Lung (tissue), 12 donors: ENCODE measurements around the gene FRK. TPM values are rescaled to one million over a fixed set of nuclear protein-coding genes. Genes with fewer than 3 reads are reported as not detected.
"Not testable (repeated sequence)": the region's sequence is repeated elsewhere in the genome, so short reads cannot be mapped to it uniquely, and the experiment has no call there.

Source experiments
- ATAC-seq: fragments of 200-7000 bp; cut with Tn5 transposase; one replicate; pipeline ENCODE4 v1.9.1; 2020; ENCODE audit warnings: moderate number of reproducible peaks; ENCODE audit not compliant: insufficient read depth, low FRiP score
- DNase-seq, 3 donors: peaks; one replicate each; pipeline ENCODE4 v3.0.0-alpha.2; 2013 to 2017
- H3K27ac ChIP-seq, 2 donors: one replicate each; pipeline ENCODE4 v1.5.1; 2013; ENCODE audit warnings: mild to moderate bottlenecking in 2 of 2, moderate library complexity in 2 of 2, control low read depth in 1 of 2, inconsistent platforms in 1 of 2, low read depth in 1 of 2, low read length in 1 of 2
- H3K27me3 ChIP-seq, 3 donors: one replicate each; pipeline ENCODE4 v1.5.1; 2013; ENCODE audit warnings: low read length in 2 of 3; ENCODE audit not compliant: control insufficient read depth in 3 of 3, insufficient read depth in 3 of 3
- H3K36me3 ChIP-seq, 4 donors: one replicate each; pipeline ENCODE4 v1.5.1; 2013; ENCODE audit warnings: low read length in 4 of 4, mild to moderate bottlenecking in 1 of 4, moderate library complexity in 1 of 4; ENCODE audit not compliant: control insufficient read depth in 4 of 4, insufficient read depth in 4 of 4
- H3K4me1 ChIP-seq, 5 donors: one replicate each; pipeline ENCODE4 v1.5.1; 2013; ENCODE audit warnings: low read length in 5 of 5, mild to moderate bottlenecking in 2 of 5, moderate library complexity in 1 of 5; ENCODE audit not compliant: control insufficient read depth in 5 of 5, insufficient read depth in 5 of 5
- H3K4me3 ChIP-seq: one replicate; pipeline ENCODE4 v1.5.1; 2013; ENCODE audit warnings: mild to moderate bottlenecking, control low read depth, moderate library complexity
- H3K9ac ChIP-seq, 2 donors: one replicate each; pipeline ENCODE4 v1.5.1; 2013; ENCODE audit warnings: low read length in 2 of 2, control low read depth in 1 of 2; ENCODE audit not compliant: insufficient read depth in 1 of 2
- H3K9me3 ChIP-seq, 4 donors: one replicate each; pipeline ENCODE4 v1.5.1; 2013; ENCODE audit warnings: low read length in 3 of 4, mild to moderate bottlenecking in 1 of 4, moderate library complexity in 1 of 4; ENCODE audit not compliant: control insufficient read depth in 4 of 4, insufficient read depth in 3 of 4
- CTCF ChIP-seq: IDR thresholded peaks from 2 replicates; pipeline ENCODE4 v1.5.1; 2012; ENCODE audit warnings: mild to moderate bottlenecking; ENCODE audit errors: control extremely low read depth, extremely low read depth
- WGBS, 2 donors: extraction: QIAGEN DNeasy Blood & Tissue Kit; methylation state at CpG; one replicate each; pipeline ENCODE4 v1.1.7; 2013; 5-methylcytosine and 5-hydroxymethylcytosine counted together
- polyA plus RNA-seq, 2 donors: library from polyadenylated mRNA; stranded (reverse); fragments of 200-250 nt; gene quantifications; one replicate each; pipeline ENCODE4 v1.2.1, GENCODE V29; 2013
- total RNA-seq, 2 donors: library from RNA; depleted of rRNA in 1 of 2; stranded (reverse); fragments of >200 nt in 1 of 2; gene quantifications; one replicate each; pipeline ENCODE4 v1.2.1, GENCODE V29; 2014 to 2021
- donor health status: control.
- donor health status: control.
- donor health status: Bipolar disorder and iron deficiency.
- donor health status: healthy.
- donor health status: DM: yes; HTN: yes; CAD: no.

The FRK gene
- total and polyA plus RNA-seq, 4 donors, result 1.2 to 18.3 (median 5.1) TPM

GRCh38 chr6:115945306-115945705, 115.4 kb downstream of the FRK start:
- DNase-seq (no peak), ATAC-seq (no peak)
- WGBS, 2 donors, result 88 to 95% methylated on average over 1 of the region's 1 CpG
- H3K4me3 ChIP-seq, result no peak overlapping the region
- no peaks in the 10 kb centered on the region for H3K4me1 ChIP-seq
- no peaks in the 10 kb centered on the region for H3K27me3 ChIP-seq
- H3K9ac ChIP-seq, result no peak overlapping the region
- TF ChIP-seq CTCF, result no peak
- no peak overlapping the region for H3K27ac ChIP-seq
- peaks cover 0 to 8% (median 3%) of the 10 kb centered on the region in 4 donors for H3K36me3 ChIP-seq
- H3K9me3 ChIP-seq, result peaks cover 0 to 2% (median 0%) of the 10 kb centered on the region in 4 donors

- H3K9ac ChIP-seq, H3K27ac ChIP-seq, DNase-seq, H3K27me3 ChIP-seq, H3K4me1 ChIP-seq, H3K9me3 ChIP-seq, H3K4me3 ChIP-seq, ATAC-seq, H3K36me3 ChIP-seq: not testable (repeated sequence)
These were observed 115.9 kb downstream of the FRK start for GRCh38 chr6:115944829-115945228.

GRCh38 chr6:115937502-115937901, 123.2 kb downstream of the FRK start:
- not testable (repeated sequence) for H3K27ac ChIP-seq, H3K4me3 ChIP-seq, ATAC-seq, H3K4me1 ChIP-seq, H3K27me3 ChIP-seq, H3K9ac ChIP-seq, H3K9me3 ChIP-seq, H3K36me3 ChIP-seq, DNase-seq
- 83 to 89% methylated on average over 2 of the region's 2 CpGs for WGBS, 2 donors

GRCh38 chr6:115935361-115935760, 125.3 kb downstream of the FRK start:
- 83 to 91% methylated on average over 8 of the region's 8 CpGs for WGBS, 2 donors
- no peak overlapping the region for H3K9ac ChIP-seq
- ATAC-seq (no peak), DNase-seq (no peak)
- H3K27me3 ChIP-seq, result no peaks in the 10 kb centered on the region
- no peak for TF ChIP-seq CTCF
- H3K4me3 ChIP-seq, result no peak overlapping the region
- no peaks in the 10 kb centered on the region for H3K9me3 ChIP-seq
- no peaks in the 10 kb centered on the region for H3K36me3 ChIP-seq
- H3K4me1 ChIP-seq, result no peaks in the 10 kb centered on the region
- no peak overlapping the region for H3K27ac ChIP-seq

- Histone ChIP-seq H3K9me3 (no peaks in the 10 kb centered on the region), H3K36me3 (no peaks in the 10 kb centered on the region), H3K9ac (no peak overlapping the region), H3K4me3 (no peak overlapping the region), H3K27ac (no peak overlapping the region), H3K4me1 (no peaks in the 10 kb centered on the region), H3K27me3 (no peaks in the 10 kb centered on the region)
- TF ChIP-seq CTCF, result no peak
- ATAC-seq (no peak), DNase-seq (no peak)
- 96 to 97% methylated on average over 2 of the region's 2 CpGs for WGBS, 2 donors
These were observed 125.9 kb downstream of the FRK start for GRCh38 chr6:115934829-115935228.
